H7 (cell line): ENCODE results near the gene HYAL1. TPM values are rescaled to one million over a fixed set of nuclear protein-coding genes. Genes with fewer than 3 reads are reported as not detected.
"Not testable (repeated sequence)": the region's sequence is repeated elsewhere in the genome, so short reads cannot be mapped to it uniquely, and the experiment has no call there.

Experiments used
- DNase-seq: peaks from one replicate; pipeline ENCODE4 v3.0.0; 2012
- H3K27me3 ChIP-seq: 2 replicates; pipeline ENCODE4 v1.6.0; 2011; ENCODE audit warnings: mild to moderate bottlenecking, low read length; ENCODE audit not compliant: control insufficient read depth, insufficient read depth
- H3K36me3 ChIP-seq: replicated peaks from 2 replicates; pipeline ENCODE4 v1.5.1; 2011; ENCODE audit warnings: low read length; ENCODE audit not compliant: control insufficient read depth, insufficient read depth
- H3K4me3 ChIP-seq: 2 replicates; pipeline ENCODE4 v1.5.1; 2011; ENCODE audit warnings: low read depth, mild to moderate bottlenecking, control low read depth, low read length, moderate library complexity; ENCODE audit not compliant: insufficient read depth
- total RNA-seq: library from RNA; depleted of rRNA; stranded (reverse); fragments of >200 nt; shearing (Covaris generic); gene quantifications from 2 replicates; pipeline ENCODE4 v1.2.3, GENCODE V29; 2014

The HYAL1 gene
- total RNA-seq, 1 experiment from 2014 or later = 5.4 TPM

DNA sequence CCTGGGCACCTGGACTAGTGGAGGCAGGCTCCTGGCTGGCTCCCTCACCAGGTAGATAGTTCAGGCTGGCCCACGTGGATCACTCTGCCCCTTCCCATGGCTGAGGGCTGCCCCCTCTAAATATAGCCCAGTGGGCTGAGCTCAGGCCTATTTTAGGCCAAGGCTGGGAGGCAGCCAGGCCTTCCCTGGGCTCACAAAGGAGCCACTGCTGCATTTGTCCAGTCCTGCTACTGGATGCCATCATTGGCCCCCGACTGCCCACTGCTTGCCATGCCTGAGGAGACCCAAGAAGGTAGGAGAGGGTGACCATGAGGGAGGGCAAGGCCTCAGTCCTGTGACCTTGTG is 24.5 kb downstream of the HYAL1 start, which contains the start of gene LSMEM2:
Gene LSMEM2, plus strand, starts transcription at position 208 of the 345 bp plus-strand sequence. Its CDS starts 27 bp downstream, at position 235.
- Histone ChIP-seq H3K4me3 (no peak within 1 kb of the TSS), H3K36me3 (no peaks in the 10 kb centered on the region), H3K27me3 (peaks cover 30% of the 10 kb centered on the region)
- no peak for DNase-seq

GRCh38 chr3:50278123-50278879 is 25.1 kb downstream of the HYAL1 start:
- no peak for DNase-seq
- H3K36me3 ChIP-seq = no peaks in the 10 kb centered on the region
- no peak overlapping the region for H3K4me3 ChIP-seq
- H3K27me3 ChIP-seq = peaks cover 35% of the 10 kb centered on the region

- Histone ChIP-seq H3K27me3 (peaks cover 39% of the 10 kb centered on the region), H3K4me3 (peak overlapping the region; percentile 41; the same call in 1 of the 2 replicates), H3K36me3 (no peaks in the 10 kb centered on the region)
- DNase-seq = peak; percentile 67
Measured at GRCh38 chr3:50276762-50277101, 26.6 kb downstream of the HYAL1 start.

- DNase-seq = peak; percentile 87
- peak overlapping the region; percentile 41; the same call in 1 of the 2 replicates for H3K4me3 ChIP-seq
- peaks cover 39% of the 10 kb centered on the region for H3K27me3 ChIP-seq
- H3K36me3 ChIP-seq = no peaks in the 10 kb centered on the region
Measured at GRCh38 chr3:50275996-50276761, 27.2 kb downstream of the HYAL1 start.

- H3K27me3 ChIP-seq = peaks cover 39% of the 10 kb centered on the region
- H3K4me3 ChIP-seq = peak overlapping the region; percentile 41
- no peaks in the 10 kb centered on the region for H3K36me3 ChIP-seq
- peak; percentile 95 for DNase-seq
Measured at GRCh38 chr3:50275141-50275995, 28.0 kb downstream of the HYAL1 start.

DNA sequence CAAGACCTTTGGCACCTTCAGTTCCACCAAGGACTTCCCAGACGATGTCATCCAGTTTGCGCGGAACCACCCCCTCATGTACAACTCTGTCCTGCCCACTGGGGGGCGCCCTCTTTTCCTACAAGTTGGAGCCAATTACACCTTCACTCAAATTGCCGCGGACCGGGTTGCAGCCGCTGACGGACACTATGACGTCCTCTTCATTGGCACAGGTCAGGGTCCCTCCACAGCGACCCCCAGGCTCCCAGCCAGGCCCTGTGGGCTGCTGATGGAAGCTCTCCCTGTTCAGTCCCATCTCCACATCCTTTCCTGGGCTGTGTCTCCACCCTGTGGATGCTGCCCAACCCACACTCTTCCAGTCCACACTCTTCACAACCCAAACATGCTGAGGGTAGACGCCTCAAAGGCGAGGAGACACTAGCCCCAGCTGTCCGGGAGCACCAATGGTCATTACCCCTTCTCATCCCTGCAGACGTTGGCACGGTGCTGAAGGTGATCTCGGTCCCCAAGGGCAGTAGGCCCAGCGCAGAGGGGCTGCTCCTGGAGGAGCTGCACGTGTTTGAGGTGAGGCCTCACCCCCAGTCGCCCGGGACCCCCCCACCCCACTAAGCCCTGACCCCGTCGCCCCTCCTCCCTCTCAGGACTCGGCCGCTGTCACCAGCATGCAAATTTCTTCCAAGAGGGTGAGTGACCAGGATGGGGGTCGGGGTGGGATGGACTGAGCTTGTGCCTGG is 28.8 kb downstream of the HYAL1 start:
- Histone ChIP-seq H3K4me3 (no peak overlapping the region; the same call in 1 of the 2 replicates), H3K27me3 (peaks cover 39% of the 10 kb centered on the region), H3K36me3 (no peaks in the 10 kb centered on the region)
- DNase-seq = peak; percentile 94

- peak; percentile 75 for DNase-seq
- no peaks in the 10 kb centered on the region for H3K36me3 ChIP-seq
- peaks cover 39% of the 10 kb centered on the region for H3K27me3 ChIP-seq
- H3K4me3 ChIP-seq = no peak overlapping the region
Measured at GRCh38 chr3:50273689-50274065, 29.7 kb downstream of the HYAL1 start.

DNA sequence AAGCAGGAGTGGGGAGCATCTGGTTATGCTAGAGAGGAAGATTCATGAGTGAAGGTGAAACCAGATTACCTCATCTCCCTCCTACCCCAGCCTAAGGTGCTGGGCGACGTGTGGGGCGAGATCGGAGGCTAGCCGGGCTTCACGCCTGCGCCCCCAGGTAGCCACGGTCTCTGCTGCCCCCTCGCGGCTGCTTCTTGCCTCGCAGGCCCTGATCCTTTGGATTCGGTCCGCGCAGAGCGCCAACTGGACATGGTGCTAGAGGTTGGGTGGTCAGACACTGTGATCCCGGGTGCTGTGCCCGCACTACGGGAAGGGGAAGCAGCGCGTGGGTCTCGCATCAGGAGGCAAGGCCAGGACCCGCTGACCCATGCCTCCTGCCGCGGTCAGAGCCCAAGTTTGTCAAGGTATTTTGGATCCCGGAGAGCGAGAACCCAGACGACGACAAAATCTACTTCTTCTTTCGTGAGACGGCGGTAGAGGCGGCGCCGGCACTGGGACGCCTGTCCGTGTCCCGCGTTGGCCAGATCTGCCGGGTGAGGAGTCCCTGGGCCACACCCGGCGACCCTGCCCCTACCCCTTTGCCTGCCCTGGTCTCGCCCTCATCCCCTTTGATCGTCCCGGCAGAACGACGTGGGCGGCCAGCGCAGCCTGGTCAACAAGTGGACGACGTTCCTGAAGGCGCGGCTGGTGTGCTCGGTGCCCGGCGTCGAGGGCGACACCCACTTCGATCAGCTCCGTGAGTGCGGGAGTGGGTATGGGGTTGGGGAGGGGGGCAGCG is 30.3 kb downstream of the HYAL1 start:
- Histone ChIP-seq H3K4me3 (peak overlapping the region; percentile 25; the same call in 1 of the 2 replicates), H3K27me3 (peaks cover 39% of the 10 kb centered on the region), H3K36me3 (no peaks in the 10 kb centered on the region)
- DNase-seq = peak; percentile 99

DNA sequence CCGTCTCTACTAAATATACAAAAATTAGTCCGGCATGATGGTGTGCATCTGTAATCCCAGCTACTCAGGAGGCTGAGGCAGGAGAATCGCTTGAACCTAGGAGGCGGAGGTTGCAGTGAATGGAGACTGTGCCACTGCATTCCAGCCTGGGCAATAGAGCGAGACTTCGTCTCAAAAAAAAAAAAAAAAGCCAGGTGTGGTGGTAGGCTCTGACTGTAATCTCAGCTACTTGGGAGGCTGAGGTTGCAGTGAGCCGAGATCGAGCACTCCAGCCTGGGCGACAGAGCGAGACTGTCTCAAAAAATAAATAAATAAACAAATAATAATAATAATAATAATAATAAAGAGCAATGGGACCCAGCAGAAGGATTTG is 30.9 kb downstream of the HYAL1 start:
- H3K27me3 ChIP-seq = peaks cover 39% of the 10 kb centered on the region
- H3K4me3 ChIP-seq, DNase-seq, H3K36me3 ChIP-seq: not testable (repeated sequence)

DNA sequence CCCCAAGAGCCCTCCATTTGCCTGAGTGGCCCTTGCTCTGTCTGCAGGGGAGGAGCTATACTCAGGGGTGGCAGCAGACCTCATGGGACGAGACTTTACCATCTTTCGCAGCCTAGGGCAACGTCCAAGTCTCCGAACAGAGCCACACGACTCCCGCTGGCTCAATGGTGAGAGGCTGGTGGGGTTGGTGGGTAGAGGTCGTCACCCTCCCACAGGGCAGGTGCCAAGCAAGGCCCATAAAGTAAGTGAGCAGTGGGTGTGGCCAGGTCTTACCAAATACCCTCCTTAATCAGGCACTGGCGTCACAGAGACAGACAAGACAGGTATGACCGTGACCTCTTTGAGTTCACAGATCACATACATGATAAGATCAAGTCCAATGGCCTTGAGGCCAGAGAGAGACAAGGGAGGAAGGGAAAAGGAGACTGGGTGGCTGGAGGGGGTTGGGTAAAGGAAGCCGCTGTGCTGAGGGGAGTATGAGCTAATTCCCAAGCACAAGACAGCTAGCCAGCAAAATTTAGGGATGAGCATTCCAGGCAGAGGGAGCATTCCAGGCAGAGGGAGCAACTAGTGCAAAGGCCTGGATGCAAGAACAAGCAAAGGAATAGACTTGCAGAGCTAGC is 31.9 kb downstream of the HYAL1 start:
- H3K4me3 ChIP-seq = no peak overlapping the region
- no peak for DNase-seq
- H3K27me3 ChIP-seq = peaks cover 34% of the 10 kb centered on the region
- H3K36me3 ChIP-seq = no peaks in the 10 kb centered on the region

GRCh38 chr3:50270422-50271224 is 32.8 kb downstream of the HYAL1 start:
- H3K4me3 ChIP-seq = no peak overlapping the region
- H3K36me3 ChIP-seq = no peaks in the 10 kb centered on the region
- H3K27me3 ChIP-seq = peaks cover 26% of the 10 kb centered on the region
- DNase-seq = no peak

- Histone ChIP-seq H3K36me3 (no peaks in the 10 kb centered on the region), H3K4me3 (no peak overlapping the region), H3K27me3 (peaks cover 20% of the 10 kb centered on the region)
- no peak for DNase-seq
Measured at GRCh38 chr3:50269977-50270413, 33.4 kb downstream of the HYAL1 start.
